HepG2 (cell line): Measurements from ENCODE around the gene NPAS2. TPM values are rescaled to one million over a fixed set of nuclear protein-coding genes. Genes with fewer than 3 reads are reported as not detected.
A peak's percentile ranks its signal among the peaks of the same experiment; 100 is the strongest.

ENCODE experiments used
- ATAC-seq: fragments of 200-7000 bp; cut with Tn5 transposase; 3 replicates; pipeline ENCODE4 v1.9.1; 2020; ENCODE audit warnings: mild to moderate bottlenecking, moderate library complexity
- BruUV-seq: library from RNA; stranded (reverse); fragments of 400-500 nt; replicated peaks from 2 replicates; lab custom pipeline; 2021; lab: Mats Ljungman, UMichigan
- CTCF ChIA-PET: fragments of 300-600 bp; formaldehyde crosslinking; extraction: SDS; loops from one replicate; lab custom pipeline; 2021; ENCODE audit warnings: low total read pairs, inconsistent platforms, low intra/inter-chr PET ratio; lab: Yijun Ruan, JAX
- POLR2A ChIA-PET: fragments of 350-600 bp; sonication (Branson Sonifier 250); formaldehyde crosslinking; loops from one replicate; lab custom pipeline; 2020; ENCODE audit warnings: antibody characterized with exemption, inconsistent platforms; lab: Yijun Ruan, JAX
- DNase-seq: peaks from one replicate; pipeline ENCODE4 v3.0.0-alpha.2; 2015; ENCODE audit warnings: low spot score
- FAIRE-seq: peaks from 3 replicates; lab custom pipeline; 2011; peaks lifted over from hg19 to GRCh38; lab: Jason Lieb, UNC
- H2AFZ ChIP-seq: one replicate; pipeline ENCODE4 v1.6.1; 2011; ENCODE audit warnings: low read length, inconsistent platforms
- H3K27ac ChIP-seq: fragments of 300-600 bp; 3 replicates; pipeline ENCODE4 v1.8.0; 2011; ENCODE audit warnings: mixed run types, mild to moderate bottlenecking, mixed read lengths, low read length, inconsistent platforms; ENCODE audit not compliant: insufficient read depth; ENCODE audit errors: extremely low read length
- H3K27me3 ChIP-seq, 2 experiments: fragments of 200-600 bp in 1 of 2; 2 replicates in 1 of 2; 3 replicates in 1 of 2; pipeline versions ENCODE4 v1.6.0 to v1.8.0; 2011; ENCODE audit warnings: low read length in 2 of 2, mild to moderate bottlenecking in 2 of 2, moderate library complexity in 2 of 2, inconsistent platforms in 1 of 2; ENCODE audit not compliant: insufficient read depth in 2 of 2, control insufficient read depth in 1 of 2
- H3K36me3 ChIP-seq, 2 experiments: fragments of 200-600 bp in 1 of 2; replicated peaks in 1 of 2; 2 replicates in 1 of 2; 3 replicates in 1 of 2; pipeline versions ENCODE4 v1.5.1 to v1.8.0; 2011; ENCODE audit warnings: low read length in 2 of 2, inconsistent platforms in 1 of 2; ENCODE audit not compliant: insufficient read depth in 2 of 2, control insufficient read depth in 1 of 2
- H3K4me1 ChIP-seq: 2 replicates; pipeline ENCODE4 v1.5.1; 2012; ENCODE audit warnings: low read length, inconsistent platforms; ENCODE audit not compliant: insufficient read depth
- H3K4me2 ChIP-seq: 2 replicates; pipeline ENCODE4 v1.6.0; 2011; ENCODE audit warnings: low read depth, low read length, inconsistent platforms
- H3K4me3 ChIP-seq, 3 experiments: fragments of 200-600 bp in 1 of 3; sonication (generic), shearing (Covaris generic) in 1 of 3; replicated peaks in 1 of 3; 2 replicates each; pipeline ENCODE4 v1.5.1; 2011 to 2016; ENCODE audit warnings: low read length in 3 of 3, inconsistent platforms in 2 of 3, low read depth in 2 of 3, mild to moderate bottlenecking in 2 of 3, control low read depth in 1 of 3, mixed read lengths in 1 of 3; ENCODE audit not compliant: insufficient read depth in 1 of 3
- H3K79me2 ChIP-seq: one replicate; pipeline ENCODE4 v1.6.1; 2011; ENCODE audit warnings: low read length, inconsistent platforms; ENCODE audit not compliant: insufficient read depth
- H3K9ac ChIP-seq: 2 replicates; pipeline ENCODE4 v1.6.0; 2011; ENCODE audit warnings: mild to moderate bottlenecking, low read depth, low read length, inconsistent platforms; ENCODE audit not compliant: insufficient read depth
- H3K9me3 ChIP-seq: 2 replicates; pipeline ENCODE4 v1.5.1; 2012; ENCODE audit warnings: mild to moderate bottlenecking, low read length
- H4K20me1 ChIP-seq: 2 replicates; pipeline ENCODE4 v1.6.0; 2011; ENCODE audit warnings: inconsistent platforms, mild to moderate bottlenecking, low read length, moderate library complexity; ENCODE audit not compliant: insufficient read depth
- AGO2 ChIP-seq: fragments of 200-400 bp; formaldehyde crosslinking; optimal IDR thresholded peaks from 2 replicates; pipeline ENCODE3; 2017; ENCODE audit warnings: mild to moderate bottlenecking, low read depth, low read length, moderate library complexity
- DPF2 ChIP-seq: sonication (generic); formaldehyde crosslinking; IDR thresholded peaks from 2 replicates; pipeline ENCODE4 v1.4.0; 2020; ENCODE audit warnings: mild to moderate bottlenecking, low read depth, missing genetic modification reagents, borderline replicate concordance
- E2F2 ChIP-seq: sonication (generic); formaldehyde crosslinking; IDR thresholded peaks from 2 replicates; pipeline ENCODE4 v1.4.0; 2020; ENCODE audit warnings: missing genetic modification reagents, borderline replicate concordance
- MEIS1 ChIP-seq: sonication (generic); formaldehyde crosslinking; IDR thresholded peaks from 2 replicates; pipeline ENCODE4 v1.9.0; 2021; ENCODE audit warnings: mild to moderate bottlenecking, missing genetic modification reagents, moderate library complexity, borderline replicate concordance
- PAF1 ChIP-seq: IDR thresholded peaks from 2 replicates; pipeline ENCODE4 v1.6.1; 2016; ENCODE audit warnings: missing genetic modification reagents, missing compliant biosample characterization
- ZNF547 ChIP-seq: sonication (generic); formaldehyde crosslinking; IDR thresholded peaks from 2 replicates; pipeline ENCODE4 v1.5.1; 2020; ENCODE audit warnings: mild to moderate bottlenecking, missing genetic modification reagents
- ZNF7 ChIP-seq: IDR thresholded peaks from 2 replicates; pipeline ENCODE4 v1.6.1; 2016; ENCODE audit warnings: missing biosample characterization, missing genetic modification reagents
- ZSCAN20 ChIP-seq: sonication (generic); formaldehyde crosslinking; IDR thresholded peaks from 2 replicates; pipeline ENCODE4 v1.4.0; 2020; ENCODE audit warnings: missing genetic modification reagents, mild to moderate bottlenecking, borderline replicate concordance
- WGBS: methylation state at CpG from one replicate; pipeline ENCODE4 v1.1.6; 2017; ENCODE audit warnings: low lambda C conversion rate; 5-methylcytosine and 5-hydroxymethylcytosine counted together
- in situ Hi-C: cut with HindIII; loops from 2 replicates; pipeline ENCODE4 v1.10.0; 2017; ENCODE audit warnings: low pct_unique_long_range_greater_than_20kb; ENCODE audit not compliant: extremely low pct_ligation_motif_present
- intact Hi-C: fragments of 100-400 bp; cut with micrococcal nuclease; formaldehyde crosslinking; loops from one replicate; pipeline ENCODE4 v1.10.0; 2022; ENCODE audit not compliant: unreplicated experiment
- polyA plus RNA-seq, 8 experiments: library from polyadenylated mRNA; depleted of rRNA in 3 of 8; stranded (reverse) in 7 of 8; unstranded in 1 of 8; fragments of >200 nt; fragmentation: Illumina TruSeq in 4 of 8; extraction: Trizol in 4 of 8; gene quantifications; 2 replicates each; pipeline versions ENCODE4 v1.2.1 to v1.2.3, GENCODE V29; 2011 to 2016; ENCODE audit warnings: low read depth in 4 of 8, missing spikeins in 1 of 8, mixed read lengths in 1 of 8; ENCODE audit not compliant: insufficient read depth in 1 of 8
- total RNA-seq, 5 experiments: library from RNA; depleted of rRNA; stranded (reverse); fragments of >200 nt; fragmentation: Illumina TruSeq; extraction: Trizol; gene quantifications; 2 replicates each; pipeline ENCODE4 v1.2.3, GENCODE V29; 2016; ENCODE audit warnings: low read depth in 1 of 5

NPAS2 gene
- total and polyA plus RNA-seq, 2 of the 13 experiments (the other 11 are each of a cell fraction or from before 2014, with no cell fraction given): 14.8 to 37.5 TPM

- WGBS: 93% methylated on average over 10 of the region's 12 CpGs
- FAIRE-seq (no peak), ATAC-seq (peak; percentile 14; the same call in 2 of the 3 replicates), DNase-seq (no peak)
- H3K79me2 ChIP-seq: no peaks in the 10 kb centered on the region
- H3K4me1 ChIP-seq: peaks cover 10% of the 10 kb centered on the region
- ChIA-PET CTCF (no interaction called here), POLR2A (no interaction called here)
- H3K27ac ChIP-seq: no peak overlapping the region
- TF ChIP-seq E2F2 (CRISPR knock-in tag) (no peak), ZSCAN20 (CRISPR knock-in tag) (no peak), MEIS1 (CRISPR knock-in tag) (no peak), ZNF547 (CRISPR knock-in tag) (no peak), DPF2 (CRISPR knock-in tag) (no peak), PAF1 (CRISPR knock-in tag) (no peak)
- H3K4me3 ChIP-seq: no peak overlapping the region
- intact Hi-C loops: no loop called here
- H3K9me3 ChIP-seq: no peaks in the 10 kb centered on the region
- H3K27me3 ChIP-seq: no peaks in the 10 kb centered on the region
- peaks cover 51 to 82% of the 10 kb centered on the region in 2 experiments for H3K36me3 ChIP-seq
- H3K4me2 ChIP-seq: no peak overlapping the region
- H2AFZ ChIP-seq: no peak overlapping the region
- no peak overlapping the region for H3K9ac ChIP-seq
- in situ Hi-C loops: no loop called here
- BruUV-seq: no TSS peak
- H4K20me1 ChIP-seq: no peaks in the 10 kb centered on the region
These were observed 157.6 kb downstream of the NPAS2 start for GRCh38 chr2:100977511-100977910.

GRCh38 chr2:100978582-100979191, 158.7 kb downstream of the NPAS2 start:
- intact Hi-C loops (no loop called here), in situ Hi-C loops (no loop called here)
- H3K79me2 ChIP-seq: no peaks in the 10 kb centered on the region
- H2AFZ ChIP-seq: no peak overlapping the region
- ATAC-seq: no peak
- FAIRE-seq: no peak
- H3K9ac ChIP-seq: no peak overlapping the region
- no peaks in the 10 kb centered on the region for H3K27me3 ChIP-seq
- ChIA-PET POLR2A (no interaction called here), CTCF (no interaction called here)
- no peak overlapping the region for H3K4me2 ChIP-seq
- H4K20me1 ChIP-seq: no peaks in the 10 kb centered on the region
- H3K4me1 ChIP-seq: peaks cover 10% of the 10 kb centered on the region
- H3K36me3 ChIP-seq: peaks cover 55 to 84% of the 10 kb centered on the region in 2 experiments
- peak; percentile 38 for TF ChIP-seq AGO2
- no peak for TF ChIP-seq ZNF7 (CRISPR knock-in tag)
- H3K27ac ChIP-seq: no peak overlapping the region
- TSS peak; percentile 29 for BruUV-seq
- no peak for DNase-seq
- WGBS: 97% methylated on average over 16 of the region's 16 CpGs
- H3K9me3 ChIP-seq: no peaks in the 10 kb centered on the region
- H3K4me3 ChIP-seq: no peak overlapping the region
